Activated T-helper 9 cell treated with anti-CD3 and anti-CD28 coated beads, Interleukin-2, amount 50 U/mL, for 16 hours (primary cell): Measurements from ENCODE around the gene CCER1.

ENCODE experiments used
- DNase-seq: peaks from one replicate; pipeline ENCODE4 v3.0.0-alpha.2; 2020; ENCODE audit warnings: low read depth

The CCER1 gene

DNA sequence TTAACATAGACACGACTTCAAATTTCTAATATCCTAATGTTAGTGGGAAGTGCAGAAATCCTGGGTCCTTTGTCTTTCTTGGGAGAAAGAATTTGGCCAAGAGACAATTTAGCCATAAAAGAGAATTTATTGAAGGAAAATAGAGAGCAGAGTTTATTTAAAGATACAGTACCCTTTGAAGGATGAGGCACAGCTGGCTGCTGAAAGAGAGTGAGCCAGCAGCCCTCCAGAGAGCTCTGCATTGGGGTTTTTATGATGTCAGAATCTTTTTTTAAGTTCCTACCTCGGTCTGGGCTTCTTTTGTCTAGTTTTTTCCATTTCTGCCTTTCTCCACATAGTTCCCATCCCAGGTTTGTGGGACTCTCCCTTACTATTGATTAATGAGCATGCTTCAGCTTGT, 37.5 kb downstream of the CCER1 start:
- DNase-seq: no peak

DNA sequence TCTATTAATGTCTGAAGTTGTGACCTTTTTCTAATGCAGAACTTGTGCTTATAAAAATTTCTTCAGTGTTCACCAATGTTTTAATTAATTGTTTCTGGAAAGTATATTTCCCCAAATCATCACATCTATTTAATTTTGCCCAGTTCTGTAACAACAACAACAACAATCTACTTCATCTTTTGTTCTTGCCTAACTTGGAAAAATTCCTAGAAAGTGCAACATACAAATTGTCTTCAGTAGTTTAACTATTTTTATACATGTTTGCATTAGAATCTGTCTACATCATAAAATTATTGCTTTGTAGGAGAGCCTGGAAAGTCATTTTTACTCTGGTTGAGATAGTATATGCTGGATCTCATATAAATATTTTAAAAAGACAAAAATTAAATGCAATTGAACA, 38.5 kb downstream of the CCER1 start:
- DNase-seq: no peak

GRCh38 chr12:90915353-90915752, 39.6 kb downstream of the CCER1 start:
- DNase-seq: no peak

DNA sequence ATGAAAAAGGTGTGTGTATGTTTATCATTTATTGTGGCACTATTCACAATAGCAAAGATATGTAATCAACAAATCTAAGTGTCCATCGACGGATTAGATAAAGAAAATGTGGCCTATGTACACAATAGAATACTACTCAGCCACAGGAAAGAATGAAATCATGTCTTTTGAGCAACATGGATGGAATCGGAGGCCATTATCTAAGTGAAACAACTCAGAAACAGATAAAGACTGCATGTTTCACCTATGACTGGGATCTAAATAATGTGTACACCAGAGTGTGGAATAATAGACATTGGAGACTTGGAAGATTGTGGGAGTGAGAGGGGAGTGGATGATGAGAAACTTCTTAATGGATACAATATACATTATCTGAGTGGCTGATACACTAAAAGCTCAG, 44.0 kb downstream of the CCER1 start:
- no peak for DNase-seq

DNA sequence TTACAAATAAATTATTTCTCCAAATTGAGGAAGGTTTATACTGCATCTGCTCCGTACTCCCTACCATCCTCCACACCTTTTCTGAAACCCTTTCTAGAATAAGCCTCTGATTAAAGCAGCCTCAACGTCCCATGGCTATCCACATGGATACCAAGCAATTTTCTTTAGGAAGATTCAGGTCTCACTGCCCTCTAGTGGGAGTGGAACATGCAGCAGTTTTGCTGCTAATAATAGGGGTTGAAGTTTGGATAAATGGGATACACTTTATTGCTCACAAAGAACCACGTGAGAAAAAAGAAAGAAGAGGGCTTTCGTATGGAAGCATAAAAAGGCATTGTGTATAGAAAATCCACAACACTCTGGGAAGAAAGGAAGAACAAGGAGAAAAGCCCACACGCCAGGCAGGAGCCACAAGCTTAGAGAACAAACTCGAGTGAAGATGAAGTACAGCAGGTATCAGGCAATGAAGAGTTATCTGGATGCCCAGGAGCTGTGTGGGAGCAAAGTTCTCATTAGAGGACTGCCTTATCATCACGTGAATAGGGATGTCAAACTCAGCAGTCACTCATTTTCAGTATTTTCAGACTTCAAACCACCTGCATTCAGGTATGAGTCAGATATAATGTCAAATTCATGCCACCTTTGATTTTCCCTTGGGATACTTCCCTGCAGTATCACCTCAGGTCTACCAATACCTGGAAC, 45.8 kb downstream of the CCER1 start:
- DNase-seq: no peak

- DNase-seq: no peak
These were observed 46.5 kb downstream of the CCER1 start for GRCh38 chr12:90908465-90908864.

DNA sequence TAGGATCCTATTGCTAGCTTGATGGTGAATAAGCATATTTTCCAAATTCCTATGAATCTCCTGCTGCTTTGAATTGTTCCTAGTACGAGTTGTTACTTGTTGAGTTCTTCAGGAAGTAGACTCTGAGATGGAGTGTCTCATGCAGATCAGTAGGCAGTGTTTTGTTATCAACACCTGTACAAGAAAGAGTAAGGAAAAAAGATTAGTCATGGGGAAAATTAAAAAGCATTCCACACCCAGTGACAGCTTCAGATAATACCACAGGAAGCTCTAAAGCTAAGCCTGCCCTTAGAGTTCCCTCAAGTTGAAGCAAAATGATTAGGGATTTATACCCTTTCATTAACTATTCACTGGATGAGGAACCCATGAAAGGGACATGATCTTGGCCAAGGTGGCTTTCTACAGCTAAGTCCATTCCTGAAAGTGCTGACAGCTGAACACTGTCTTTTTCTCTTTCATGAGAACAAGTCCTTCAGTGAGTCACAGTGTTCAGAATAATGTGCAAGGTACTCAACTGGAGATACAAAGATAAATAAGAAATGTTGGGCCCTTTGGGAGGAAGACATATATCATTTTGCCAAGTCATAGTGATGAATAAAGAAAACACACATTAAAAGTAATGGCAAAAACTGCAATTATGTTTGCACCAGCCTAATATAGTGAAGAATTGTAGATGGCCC, 49.1 kb downstream of the CCER1 start:
- no peak for DNase-seq

- no peak for DNase-seq
These were observed 52.4 kb downstream of the CCER1 start for GRCh38 chr12:90902596-90902995.
